ENCODE measurements around the gene ZSCAN5A.
"Not testable (repeated sequence)": the region's sequence is repeated elsewhere in the genome, so short reads cannot be mapped to it uniquely, and the experiment has no call there.

ZSCAN5A gene

GRCh38 chr19:56269348-56269747, 45.3 kb downstream of the ZSCAN5A start:
- Histone ChIP-seq H3K9ac (ENCODE audit: low read length) (no peak overlapping the region), H3K4me3 (ENCODE audit: low read depth in 1 of 2, low read length in 2 of 2) (no peak overlapping the region), H3K36me3 (ENCODE audit: insufficient read depth, low read length) (no peaks in the 10 kb centered on the region), H3K4me1 (ENCODE audit: insufficient read depth, low read length) (no peaks in the 10 kb centered on the region), H3K9me3 (ENCODE audit: low read length) (no peaks in the 10 kb centered on the region), H3K27ac (ENCODE audit: low read depth, low read length) (no peak overlapping the region), H3K27me3 (ENCODE audit: control insufficient read depth in 1 of 2, insufficient read depth in 2 of 2, low read length in 2 of 2) (no peaks in the 10 kb centered on the region)

- no peak overlapping the region for H3K27ac ChIP-seq (ENCODE audit: low read depth, low read length)
- no peaks in the 10 kb centered on the region for H3K4me1 ChIP-seq (ENCODE audit: insufficient read depth, low read length)
- no peaks in the 10 kb centered on the region for H3K27me3 ChIP-seq (ENCODE audit: control insufficient read depth in 1 of 2, insufficient read depth in 2 of 2, low read length in 2 of 2)
- no peaks in the 10 kb centered on the region for H3K36me3 ChIP-seq (ENCODE audit: insufficient read depth, low read length)
- H3K9ac ChIP-seq (ENCODE audit: low read length) = no peak overlapping the region
- H3K4me3 ChIP-seq (ENCODE audit: low read depth in 1 of 2, low read length in 2 of 2) = no peak overlapping the region
- H3K9me3 ChIP-seq (ENCODE audit: low read length) = no peaks in the 10 kb centered on the region
Observed at GRCh38 chr19:56266051-56266450, 48.6 kb downstream of the ZSCAN5A start.

DNA sequence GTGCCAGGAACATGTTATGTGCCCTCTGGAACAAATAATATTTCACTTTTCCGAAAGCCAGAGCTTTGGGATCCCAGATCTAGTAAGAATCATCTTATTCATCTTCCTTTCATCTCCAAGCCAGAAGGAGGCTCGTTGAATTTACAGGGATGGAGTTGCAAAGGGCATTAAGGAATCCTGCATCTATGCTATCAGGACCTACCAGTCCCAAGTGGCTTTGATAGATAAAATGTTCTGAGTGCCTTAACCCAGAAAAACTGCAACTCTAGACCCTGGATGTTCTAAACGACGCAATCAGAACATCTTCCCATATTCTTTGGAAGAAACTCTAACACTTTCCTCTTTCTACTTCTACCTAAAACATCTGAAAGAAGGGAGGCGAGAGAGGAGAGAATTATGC, 51.3 kb downstream of the ZSCAN5A start:
- no peaks in the 10 kb centered on the region for H3K27me3 ChIP-seq (ENCODE audit: control insufficient read depth in 1 of 2, insufficient read depth in 2 of 2, low read length in 2 of 2)
- H3K9ac ChIP-seq (ENCODE audit: low read length) = no peak overlapping the region
- no peaks in the 10 kb centered on the region for H3K4me1 ChIP-seq (ENCODE audit: insufficient read depth, low read length)
- no peaks in the 10 kb centered on the region for H3K36me3 ChIP-seq (ENCODE audit: insufficient read depth, low read length)
- H3K4me3 ChIP-seq (ENCODE audit: low read depth in 1 of 2, low read length in 2 of 2) = no peak overlapping the region
- H3K27ac ChIP-seq (ENCODE audit: low read depth, low read length) = no peak overlapping the region
- no peaks in the 10 kb centered on the region for H3K9me3 ChIP-seq (ENCODE audit: low read length)

DNA sequence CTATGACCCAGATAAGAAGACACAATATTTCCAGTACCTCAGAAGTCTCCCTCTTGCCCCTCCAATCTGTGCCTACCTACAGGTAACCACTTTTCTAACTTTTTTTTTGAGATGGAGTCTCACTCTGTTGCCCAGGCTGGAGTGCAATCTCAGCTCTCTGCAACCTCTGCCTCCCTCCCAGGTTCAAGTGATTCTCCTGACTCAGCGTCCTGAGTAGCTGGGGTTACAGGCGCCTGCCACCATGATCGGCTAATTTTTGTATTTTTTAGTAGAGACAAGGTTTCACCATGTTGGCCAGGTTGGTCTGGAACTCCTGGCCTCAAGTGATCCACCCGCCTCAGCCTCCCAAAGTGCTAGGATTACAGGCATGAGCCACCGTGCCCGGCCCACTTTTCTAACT, 52.7 kb downstream of the ZSCAN5A start:
- H3K9me3 ChIP-seq (ENCODE audit: low read length); H3K27me3 ChIP-seq (ENCODE audit: control insufficient read depth in 1 of 2, insufficient read depth in 2 of 2, low read length in 2 of 2); H3K27ac ChIP-seq (ENCODE audit: low read depth, low read length); H3K4me3 ChIP-seq (ENCODE audit: low read depth in 1 of 2, low read length in 2 of 2); H3K9ac ChIP-seq (ENCODE audit: low read length); H3K36me3 ChIP-seq (ENCODE audit: insufficient read depth, low read length); H3K4me1 ChIP-seq (ENCODE audit: insufficient read depth, low read length): not testable (repeated sequence)

DNA sequence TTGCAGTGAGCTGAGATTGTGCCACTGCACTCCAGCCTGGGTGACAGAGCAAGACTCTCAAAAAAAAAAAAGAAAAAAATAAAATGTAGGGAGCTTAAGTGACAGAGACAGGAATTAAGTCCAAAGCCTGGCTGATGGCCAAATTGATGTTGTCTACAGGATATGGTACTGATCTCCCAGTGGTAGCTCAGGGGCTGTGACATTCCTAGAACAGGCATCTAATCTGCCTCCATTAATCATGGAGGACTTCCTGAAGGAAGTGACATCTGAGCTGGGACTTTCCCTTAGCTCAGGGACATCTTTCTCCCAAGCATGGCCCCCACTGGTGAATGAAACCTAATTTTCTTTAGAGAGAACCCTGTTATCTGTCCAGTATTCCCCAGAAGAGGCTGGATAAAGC, 53.5 kb downstream of the ZSCAN5A start:
- no peaks in the 10 kb centered on the region for H3K27me3 ChIP-seq (ENCODE audit: control insufficient read depth in 1 of 2, insufficient read depth in 2 of 2, low read length in 2 of 2)
- no peak overlapping the region for H3K9ac ChIP-seq (ENCODE audit: low read length)
- H3K36me3 ChIP-seq (ENCODE audit: insufficient read depth, low read length) = no peaks in the 10 kb centered on the region
- H3K9me3 ChIP-seq (ENCODE audit: low read length) = no peaks in the 10 kb centered on the region
- H3K4me1 ChIP-seq (ENCODE audit: insufficient read depth, low read length) = no peaks in the 10 kb centered on the region
- H3K4me3 ChIP-seq (ENCODE audit: low read depth in 1 of 2, low read length in 2 of 2) = no peak overlapping the region
- no peak overlapping the region for H3K27ac ChIP-seq (ENCODE audit: low read depth, low read length)

GRCh38 chr19:56258272-56258671, 56.4 kb downstream of the ZSCAN5A start:
- Histone ChIP-seq H3K4me1 (ENCODE audit: insufficient read depth, low read length) (no peaks in the 10 kb centered on the region), H3K36me3 (ENCODE audit: insufficient read depth, low read length) (no peaks in the 10 kb centered on the region), H3K27ac (ENCODE audit: low read depth, low read length) (no peak overlapping the region), H3K9ac (ENCODE audit: low read length) (no peak overlapping the region), H3K4me3 (ENCODE audit: low read depth in 1 of 2, low read length in 2 of 2) (no peak overlapping the region), H3K9me3 (ENCODE audit: low read length) (no peaks in the 10 kb centered on the region), H3K27me3 (ENCODE audit: control insufficient read depth in 1 of 2, insufficient read depth in 2 of 2, low read length in 2 of 2) (no peaks in the 10 kb centered on the region)

GRCh38 chr19:56253737-56254136, 60.9 kb downstream of the ZSCAN5A start:
- Histone ChIP-seq H3K27ac (ENCODE audit: low read depth, low read length) (no peak overlapping the region), H3K9me3 (ENCODE audit: low read length) (no peaks in the 10 kb centered on the region), H3K27me3 (ENCODE audit: control insufficient read depth in 1 of 2, insufficient read depth in 2 of 2, low read length in 2 of 2) (no peaks in the 10 kb centered on the region), H3K4me1 (ENCODE audit: insufficient read depth, low read length) (no peaks in the 10 kb centered on the region), H3K36me3 (ENCODE audit: insufficient read depth, low read length) (no peaks in the 10 kb centered on the region), H3K4me3 (ENCODE audit: low read depth in 1 of 2, low read length in 2 of 2) (no peak overlapping the region), H3K9ac (ENCODE audit: low read length) (no peak overlapping the region)

- Histone ChIP-seq H3K9ac (ENCODE audit: low read length) (no peak overlapping the region), H3K4me3 (ENCODE audit: low read depth in 1 of 2, low read length in 2 of 2) (no peak overlapping the region), H3K36me3 (ENCODE audit: insufficient read depth, low read length) (no peaks in the 10 kb centered on the region), H3K4me1 (ENCODE audit: insufficient read depth, low read length) (no peaks in the 10 kb centered on the region), H3K9me3 (ENCODE audit: low read length) (no peaks in the 10 kb centered on the region), H3K27ac (ENCODE audit: low read depth, low read length) (no peak overlapping the region), H3K27me3 (ENCODE audit: control insufficient read depth in 1 of 2, insufficient read depth in 2 of 2, low read length in 2 of 2) (no peaks in the 10 kb centered on the region)
Observed at GRCh38 chr19:56252699-56253422, 61.8 kb downstream of the ZSCAN5A start.

DNA sequence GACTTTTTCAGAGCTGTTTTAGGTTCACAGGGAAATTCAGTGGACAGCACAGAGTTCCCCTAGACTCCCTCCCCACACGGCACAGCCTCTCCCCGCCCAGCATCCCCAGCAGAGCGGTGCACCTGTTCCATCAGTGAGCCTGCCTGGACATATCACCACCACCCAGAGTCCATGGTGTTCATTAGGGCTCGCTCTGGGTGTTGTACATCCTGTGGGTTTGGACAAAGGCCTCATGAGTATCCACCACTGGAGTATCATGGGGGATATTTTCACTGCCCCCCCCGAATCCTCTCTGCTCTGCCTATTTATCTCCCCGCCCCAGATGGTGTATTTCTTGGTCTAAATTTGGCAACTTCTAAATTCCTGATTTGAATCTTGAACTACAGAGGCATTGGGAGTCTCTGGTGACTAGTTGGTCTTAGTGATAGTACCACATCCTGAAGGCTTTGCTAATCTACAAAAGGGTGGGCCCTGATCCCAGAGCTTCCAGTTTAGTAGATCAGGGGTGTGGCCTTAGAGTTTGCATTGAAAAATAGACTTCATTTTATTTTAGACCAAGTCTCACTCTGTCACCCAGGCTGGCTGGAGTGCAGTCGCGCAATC, 65.8 kb downstream of the ZSCAN5A start:
- not testable (repeated sequence) for H3K36me3 ChIP-seq (ENCODE audit: insufficient read depth, low read length); H3K4me3 ChIP-seq (ENCODE audit: low read depth in 1 of 2, low read length in 2 of 2); H3K9ac ChIP-seq (ENCODE audit: low read length); H3K27ac ChIP-seq (ENCODE audit: low read depth, low read length); H3K9me3 ChIP-seq (ENCODE audit: low read length); H3K27me3 ChIP-seq (ENCODE audit: control insufficient read depth in 1 of 2, insufficient read depth in 2 of 2, low read length in 2 of 2); H3K4me1 ChIP-seq (ENCODE audit: insufficient read depth, low read length)

- H3K9ac ChIP-seq (ENCODE audit: low read length); H3K4me3 ChIP-seq (ENCODE audit: low read depth in 1 of 2, low read length in 2 of 2); H3K27me3 ChIP-seq (ENCODE audit: control insufficient read depth in 1 of 2, insufficient read depth in 2 of 2, low read length in 2 of 2); H3K9me3 ChIP-seq (ENCODE audit: low read length); H3K27ac ChIP-seq (ENCODE audit: low read depth, low read length); H3K36me3 ChIP-seq (ENCODE audit: insufficient read depth, low read length); H3K4me1 ChIP-seq (ENCODE audit: insufficient read depth, low read length): not testable (repeated sequence)
Observed at GRCh38 chr19:56245764-56246163, 68.9 kb downstream of the ZSCAN5A start.

DNA sequence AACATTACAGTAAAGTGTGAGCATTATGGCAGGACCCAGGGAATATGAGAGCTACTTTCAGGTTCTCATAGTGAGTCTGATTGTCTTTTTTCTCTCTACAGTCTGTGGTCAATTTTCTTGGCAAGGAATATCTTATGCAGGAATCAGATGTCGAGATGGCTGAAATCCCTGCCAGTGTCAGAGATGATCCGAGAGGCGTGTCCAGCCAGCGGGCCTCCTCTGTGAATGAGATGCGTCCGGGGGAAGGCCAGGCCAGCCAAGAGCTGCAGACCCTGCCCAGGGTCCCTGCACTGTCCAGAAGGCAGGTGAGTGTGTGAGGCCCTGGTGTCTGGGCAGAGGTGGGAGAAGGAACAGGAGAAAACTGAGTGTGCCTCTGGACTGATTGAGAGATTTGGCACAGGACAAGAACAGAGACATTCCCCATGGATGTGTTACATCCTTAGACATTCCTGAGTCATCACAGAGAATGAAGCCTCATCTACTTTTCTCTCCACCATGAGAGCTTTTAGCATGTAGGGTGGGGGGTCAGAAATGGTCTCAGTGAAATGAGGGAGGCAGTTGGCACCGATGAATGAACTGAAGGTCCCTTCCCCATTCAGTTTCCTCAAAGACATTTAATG, 69.4 kb downstream of the ZSCAN5A start:
- H3K9me3 ChIP-seq (ENCODE audit: low read length) = no peaks in the 10 kb centered on the region
- no peak overlapping the region for H3K9ac ChIP-seq (ENCODE audit: low read length)
- no peaks in the 10 kb centered on the region for H3K27me3 ChIP-seq (ENCODE audit: control insufficient read depth in 1 of 2, insufficient read depth in 2 of 2, low read length in 2 of 2)
- H3K4me1 ChIP-seq (ENCODE audit: insufficient read depth, low read length) = no peaks in the 10 kb centered on the region
- no peak overlapping the region for H3K4me3 ChIP-seq (ENCODE audit: low read depth in 1 of 2, low read length in 2 of 2)
- no peaks in the 10 kb centered on the region for H3K36me3 ChIP-seq (ENCODE audit: insufficient read depth, low read length)
- no peak overlapping the region for H3K27ac ChIP-seq (ENCODE audit: low read depth, low read length)

DNA sequence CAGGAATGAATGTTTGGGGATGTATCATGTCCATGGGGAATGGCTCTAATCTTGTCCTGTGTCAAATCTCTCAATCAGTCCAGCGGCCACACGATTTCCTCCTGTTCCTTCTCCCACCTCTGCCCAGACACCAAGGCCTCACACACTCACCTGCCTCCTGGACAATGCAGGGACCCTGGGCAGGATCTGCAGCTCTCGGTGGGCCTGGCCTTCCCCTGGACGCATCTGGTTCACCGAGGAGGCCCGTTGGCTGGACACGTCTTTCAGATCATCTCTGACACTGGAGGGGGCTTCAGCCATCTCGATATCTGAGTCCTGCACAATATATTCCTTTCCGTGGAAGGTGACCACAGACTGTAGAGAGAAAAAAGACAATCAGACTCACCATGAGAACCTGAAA, 91.2 kb downstream of the ZSCAN5A start:
- Histone ChIP-seq H3K4me3 (ENCODE audit: low read depth in 1 of 2, low read length in 2 of 2) (no peak overlapping the region), H3K36me3 (ENCODE audit: insufficient read depth, low read length) (no peaks in the 10 kb centered on the region), H3K9me3 (ENCODE audit: low read length) (no peaks in the 10 kb centered on the region), H3K4me1 (ENCODE audit: insufficient read depth, low read length) (no peaks in the 10 kb centered on the region), H3K27me3 (ENCODE audit: control insufficient read depth in 1 of 2, insufficient read depth in 2 of 2, low read length in 2 of 2) (no peaks in the 10 kb centered on the region), H3K27ac (ENCODE audit: low read depth, low read length) (no peak overlapping the region), H3K9ac (ENCODE audit: low read length) (no peak overlapping the region)
